HG03039 (cell line): ENCODE data around the gene MCM6.

Experiments
- ATAC-seq: cut with Tn5 transposase; IDR thresholded peaks from one replicate; pipeline ENCODE4 v1.9.1; 2021; ENCODE audit warnings: mild to moderate bottlenecking, moderate library complexity; ENCODE audit not compliant: unreplicated experiment

Gene MCM6

DNA sequence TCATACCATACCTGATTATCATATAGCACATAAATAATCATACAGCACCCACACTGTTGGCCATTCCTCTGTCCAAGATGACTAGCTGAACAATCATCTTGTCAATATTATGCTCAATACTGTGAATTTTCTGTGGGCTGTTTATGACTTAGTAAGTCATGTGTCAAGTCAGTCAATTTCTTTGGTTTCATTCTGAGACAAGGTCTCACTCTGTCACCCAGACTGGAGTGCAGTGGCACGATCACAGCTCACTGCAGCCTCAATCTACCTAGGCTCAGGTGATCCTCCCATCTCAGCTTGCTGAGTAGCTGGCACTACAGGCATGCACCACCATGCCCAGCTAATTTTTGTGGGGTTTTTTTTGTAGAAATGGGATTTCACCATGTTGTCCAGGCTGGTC lies 5.7 kb downstream of the MCM6 start:
- peak; percentile 56 for ATAC-seq

GRCh38 chr2:135863233-135863632 lies 13.0 kb downstream of the MCM6 start:
- ATAC-seq: no peak

GRCh38 chr2:135862718-135863117 lies 13.5 kb downstream of the MCM6 start:
- no peak for ATAC-seq

GRCh38 chr2:135853401-135853800 lies 22.8 kb downstream of the MCM6 start:
- no peak for ATAC-seq

GRCh38 chr2:135851858-135852257 lies 24.4 kb downstream of the MCM6 start:
- ATAC-seq: no peak

DNA sequence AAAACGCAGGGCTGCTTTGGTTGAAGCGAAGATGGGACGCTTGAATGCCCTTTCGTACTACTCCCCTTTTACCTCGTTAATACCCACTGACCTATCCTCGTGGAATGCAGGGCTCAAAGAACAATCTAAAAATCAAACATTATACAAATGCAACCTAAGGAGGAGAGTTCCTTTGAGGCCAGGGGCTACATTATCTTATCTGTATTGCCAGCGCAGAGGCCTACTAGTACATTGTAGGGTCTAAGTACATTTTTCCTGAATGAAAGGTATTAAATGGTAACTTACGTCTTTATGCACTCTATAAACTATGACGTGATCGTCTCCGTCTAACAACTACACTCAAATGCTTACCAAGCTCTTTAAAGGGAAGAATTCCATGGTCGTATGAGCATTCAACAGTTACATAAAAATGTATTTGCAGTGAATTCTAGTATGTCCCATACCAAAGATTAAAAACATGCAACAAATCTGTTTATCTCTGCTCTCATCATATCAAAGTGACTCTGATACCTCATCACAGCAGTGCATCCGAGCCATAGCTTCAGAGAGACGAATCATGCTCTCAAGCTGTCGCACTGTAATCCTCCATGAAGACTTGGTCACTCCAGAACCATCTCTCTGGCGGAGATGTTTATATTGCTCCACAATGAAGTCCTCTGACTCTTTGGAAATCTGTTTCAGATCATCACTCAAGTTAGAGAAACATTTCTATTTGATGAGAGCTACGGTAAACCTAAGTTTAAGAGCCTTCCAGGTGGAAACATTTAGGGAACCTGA lies 25.2 kb downstream of the MCM6 start:
- ATAC-seq: no peak

GRCh38 chr2:135849087-135849486 lies 27.2 kb downstream of the MCM6 start:
- ATAC-seq: no peak

GRCh38 chr2:135845997-135846396 lies 30.2 kb downstream of the MCM6 start:
- ATAC-seq: no peak

GRCh38 chr2:135845257-135845656 lies 31.0 kb downstream of the MCM6 start:
- ATAC-seq: no peak

- no peak for ATAC-seq
Observed at GRCh38 chr2:135844301-135844895, 31.8 kb downstream of the MCM6 start.

GRCh38 chr2:135843671-135844070 lies 32.6 kb downstream of the MCM6 start:
- no peak for ATAC-seq

GRCh38 chr2:135840601-135841000 lies 35.6 kb downstream of the MCM6 start:
- ATAC-seq: no peak

GRCh38 chr2:135839713-135840112 lies 36.5 kb downstream of the MCM6 start:
- no peak for ATAC-seq

DNA sequence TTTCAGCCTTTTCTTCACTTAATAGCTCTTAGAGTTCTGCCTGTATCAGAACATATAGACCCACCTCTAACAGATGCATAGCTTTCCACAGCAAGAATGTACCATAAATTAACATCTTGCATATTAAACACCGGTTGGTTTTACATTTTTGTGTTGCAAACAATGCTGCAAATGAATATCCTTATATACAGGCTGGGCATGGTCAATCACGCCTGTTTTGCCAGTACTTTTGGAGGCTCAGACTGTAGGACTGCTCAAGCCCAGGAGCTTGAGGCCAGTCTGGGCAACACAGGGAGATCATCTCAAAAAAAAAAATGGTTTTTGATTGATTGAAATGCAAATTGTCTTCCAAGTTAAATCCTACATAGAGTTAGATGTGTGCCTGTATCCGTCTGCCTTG lies 37.7 kb downstream of the MCM6 start:
- ATAC-seq: no peak

GRCh38 chr2:135836596-135837270 lies 39.5 kb downstream of the MCM6 start, which contains the start of gene LCT:
LCT (minus strand) TSS chr2:135837184; CDS start chr2:135837169, 15 bp downstream.
- no peak for ATAC-seq

- ATAC-seq: no peak
Observed at GRCh38 chr2:135832891-135833290, 43.4 kb downstream of the MCM6 start.

DNA sequence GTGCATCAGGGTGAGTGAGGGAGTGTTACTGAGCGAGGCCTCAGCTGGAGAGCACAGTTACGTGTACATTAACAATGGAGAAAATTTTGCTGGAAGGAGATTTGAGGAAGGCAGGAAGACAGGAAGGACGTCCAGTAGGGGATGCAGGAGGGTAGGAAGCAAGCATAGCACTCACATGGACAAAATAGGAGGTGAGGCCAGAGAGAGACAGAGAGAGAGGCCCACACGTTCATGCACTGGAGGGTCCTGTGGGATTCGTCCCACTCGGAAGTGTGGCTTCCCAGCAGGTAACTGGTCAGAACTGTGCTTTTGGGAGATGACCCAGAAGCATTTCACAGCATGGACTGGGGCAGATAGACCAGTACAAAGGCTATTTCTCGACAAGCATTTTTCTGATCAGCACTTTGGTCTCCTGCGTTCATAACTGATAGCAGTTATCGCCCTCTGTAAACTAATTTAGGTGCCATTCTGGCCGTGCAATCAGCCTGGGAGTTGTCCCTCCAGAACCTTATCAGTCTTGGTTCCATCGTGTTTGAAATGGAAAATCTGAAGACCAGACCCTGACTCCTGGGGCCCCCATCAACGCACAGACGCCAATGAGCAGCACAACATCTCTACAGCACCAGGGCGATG lies 44.9 kb downstream of the MCM6 start:
- no peak for ATAC-seq

GRCh38 chr2:135829378-135830135 lies 46.7 kb downstream of the MCM6 start:
- no peak for ATAC-seq

DNA sequence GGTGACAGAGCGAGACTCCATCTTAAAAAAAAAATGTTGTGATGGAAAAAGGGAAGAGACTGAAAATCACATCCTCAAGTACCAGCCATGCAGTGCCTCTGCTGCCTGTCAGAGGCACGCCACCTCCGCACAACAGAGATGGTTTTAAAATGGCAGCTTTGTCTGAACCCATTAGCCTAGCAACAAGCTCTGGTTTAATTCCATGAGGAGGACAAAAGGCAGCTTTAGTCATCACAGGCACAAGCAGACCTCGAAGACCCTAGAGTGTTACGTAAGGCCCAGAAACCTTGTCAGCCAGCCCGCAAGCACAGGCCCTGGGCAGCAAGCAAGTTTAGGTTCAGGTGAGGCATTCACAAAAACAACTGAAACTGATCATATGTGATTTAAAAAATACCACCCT lies 49.7 kb downstream of the MCM6 start:
- ATAC-seq: no peak

GRCh38 chr2:135825550-135826176 lies 50.6 kb downstream of the MCM6 start:
- ATAC-seq: no peak
